GM10847 (cell line): ENCODE data around the gene AHDC1.

Source experiments
- POLR2A ChIP-seq: IDR thresholded peaks from 2 replicates; pipeline ENCODE4 v1.6.1; 2011; ENCODE audit not compliant: insufficient read length; ENCODE audit errors: extremely low read depth

AHDC1 gene

GRCh38 chr1:27588256-27589232 is 15.4 kb downstream of the AHDC1 start:
- no peak for TF ChIP-seq POLR2A

DNA sequence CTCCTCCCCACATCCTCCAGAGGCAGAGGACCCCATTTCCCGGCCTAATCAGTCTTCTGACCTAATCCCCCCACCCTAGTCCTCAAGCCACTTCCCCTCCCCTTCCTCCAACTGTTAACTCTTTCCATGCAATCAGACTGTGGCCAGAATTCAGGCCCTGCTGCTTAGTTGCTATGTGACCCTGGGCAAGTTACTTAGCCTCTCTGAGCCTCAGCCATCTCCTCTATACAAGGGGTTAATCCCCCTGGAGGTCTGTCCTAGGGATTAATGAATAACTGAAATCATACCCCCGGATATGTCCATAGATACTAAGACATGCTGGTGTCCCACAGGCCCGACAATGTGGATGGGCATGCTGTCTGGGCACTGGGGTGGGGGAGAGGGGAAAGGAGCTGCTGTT is 18.3 kb downstream of the AHDC1 start:
- no peak for TF ChIP-seq POLR2A

- TF ChIP-seq POLR2A = no peak
Measured at GRCh38 chr1:27584453-27584852, 19.5 kb downstream of the AHDC1 start.

- no peak for TF ChIP-seq POLR2A
Measured at GRCh38 chr1:27583479-27583878, 20.5 kb downstream of the AHDC1 start.

DNA sequence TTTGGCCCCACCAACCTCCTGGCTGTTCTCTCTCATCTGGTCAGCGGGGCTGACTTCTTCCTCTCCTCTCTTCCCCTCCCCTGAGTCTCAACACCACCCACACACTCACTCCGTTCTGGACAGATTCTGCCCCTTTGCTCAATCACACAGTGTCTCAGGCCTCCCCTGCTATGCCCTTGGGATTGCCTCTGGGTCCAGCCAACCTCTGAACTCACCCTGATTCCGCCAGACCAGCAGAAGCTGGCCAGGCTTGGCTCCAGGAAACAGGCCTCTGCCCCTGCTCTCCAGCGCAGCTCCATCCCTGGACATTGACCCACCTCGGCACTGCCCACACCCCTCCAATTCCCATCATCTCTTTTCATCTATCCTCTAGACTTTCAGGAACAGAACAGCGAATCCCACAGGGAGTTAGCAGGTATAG is 22.1 kb downstream of the AHDC1 start:
- TF ChIP-seq POLR2A = no peak

GRCh38 chr1:27577504-27578188 is 26.3 kb downstream of the AHDC1 start:
- no peak for TF ChIP-seq POLR2A

- TF ChIP-seq POLR2A = no peak
Measured at GRCh38 chr1:27576806-27577227, 27.1 kb downstream of the AHDC1 start.

DNA sequence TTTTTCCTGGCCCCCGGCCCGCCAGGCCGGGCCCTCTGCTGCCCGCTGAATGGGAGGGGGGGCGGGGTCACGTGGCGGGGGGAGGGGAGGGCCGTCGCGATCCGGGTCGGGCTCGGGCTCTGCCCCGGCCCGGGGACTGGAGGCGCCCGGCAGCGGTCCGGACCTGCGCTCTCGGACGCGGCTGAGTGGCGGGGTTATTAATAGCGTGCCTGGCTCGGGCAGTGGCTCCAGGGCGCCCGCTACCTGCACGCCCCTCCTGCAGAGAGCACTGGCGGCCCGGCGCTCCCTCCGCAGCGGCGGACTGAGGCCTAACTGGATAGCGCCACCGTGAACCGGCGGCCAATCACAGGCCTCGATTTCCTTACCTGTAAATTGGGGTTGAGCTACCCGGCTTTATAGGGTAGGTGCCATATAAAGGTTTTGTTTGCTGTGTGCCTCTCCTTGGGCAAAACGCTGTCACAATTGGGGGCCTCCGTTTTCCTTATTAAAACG is 28.1 kb downstream of the AHDC1 start:
- no peak for TF ChIP-seq POLR2A

- no peak for TF ChIP-seq POLR2A
Measured at GRCh38 chr1:27574871-27575831, 28.8 kb downstream of the AHDC1 start.

DNA sequence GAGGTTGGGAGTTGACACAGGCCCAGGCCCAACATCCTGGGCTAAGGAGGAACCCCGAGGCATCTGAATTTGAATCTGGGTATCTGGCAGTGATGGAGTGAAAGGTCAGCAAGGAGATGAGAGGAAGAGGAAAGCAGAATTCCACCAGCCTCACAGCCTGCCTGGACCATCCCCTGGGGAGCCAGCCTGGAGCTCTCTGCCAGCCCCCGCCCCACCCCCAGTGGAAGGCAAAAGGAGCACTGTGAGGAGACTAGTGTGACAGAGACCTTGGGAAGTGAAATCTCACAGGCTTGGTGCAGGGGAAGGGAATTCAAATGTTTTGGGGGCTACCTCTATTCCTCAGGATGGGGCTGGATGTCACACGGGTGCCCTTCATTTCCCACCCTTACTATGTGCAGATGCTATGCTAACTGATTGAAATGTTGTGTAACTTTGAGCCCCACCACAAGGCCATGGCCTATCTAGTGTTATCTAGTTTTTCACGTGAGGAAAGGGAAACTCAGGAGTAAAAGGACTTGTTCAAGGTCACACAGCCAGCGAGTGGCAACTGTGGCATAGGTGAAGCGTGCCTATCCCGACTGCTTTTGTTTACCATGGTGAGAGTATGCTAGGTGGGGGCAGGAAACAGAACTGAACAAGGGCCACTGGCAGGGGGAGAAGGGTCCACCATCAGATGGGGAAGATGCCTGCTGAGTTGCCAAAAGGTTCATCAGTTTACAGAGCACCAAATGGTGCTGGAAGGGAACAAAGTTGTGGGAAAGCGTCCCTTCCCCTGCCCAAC is 29.8 kb downstream of the AHDC1 start:
- no peak for TF ChIP-seq POLR2A

DNA sequence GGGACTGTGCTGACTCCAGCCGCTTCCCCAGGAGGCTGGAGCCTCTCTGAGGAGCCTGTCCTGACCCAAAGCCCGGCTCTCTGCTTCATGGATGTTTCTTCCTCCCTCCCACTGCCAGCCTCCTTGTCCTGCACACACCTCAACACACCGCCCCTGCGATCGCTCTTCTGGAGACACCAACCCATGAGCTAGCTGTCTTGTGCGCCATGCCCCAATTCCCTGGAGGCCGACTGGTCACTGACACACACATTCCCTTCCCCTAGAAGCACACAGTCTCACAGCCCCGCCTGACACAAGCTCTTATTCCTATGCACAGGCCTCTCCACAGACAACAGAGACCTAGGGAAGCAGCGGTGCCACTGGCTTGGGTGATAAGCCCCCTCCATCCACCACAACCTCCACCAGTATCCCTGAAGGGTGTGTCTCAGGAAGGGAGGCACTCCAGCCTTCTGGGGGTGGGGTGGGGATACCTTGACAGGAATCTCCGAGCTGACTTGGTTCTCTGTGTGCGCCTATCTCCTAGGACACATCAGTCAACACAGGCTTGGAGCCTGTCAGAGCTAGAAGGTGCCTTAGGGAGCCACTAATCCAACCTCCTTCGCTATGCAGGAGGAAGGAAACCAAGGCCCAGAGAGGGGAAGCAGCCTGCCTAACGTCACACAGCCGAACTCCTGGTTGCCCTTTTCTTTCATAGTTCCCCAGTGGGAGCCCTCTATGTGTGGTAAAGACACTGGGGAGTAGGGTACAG is 31.1 kb downstream of the AHDC1 start:
- no peak for TF ChIP-seq POLR2A

DNA sequence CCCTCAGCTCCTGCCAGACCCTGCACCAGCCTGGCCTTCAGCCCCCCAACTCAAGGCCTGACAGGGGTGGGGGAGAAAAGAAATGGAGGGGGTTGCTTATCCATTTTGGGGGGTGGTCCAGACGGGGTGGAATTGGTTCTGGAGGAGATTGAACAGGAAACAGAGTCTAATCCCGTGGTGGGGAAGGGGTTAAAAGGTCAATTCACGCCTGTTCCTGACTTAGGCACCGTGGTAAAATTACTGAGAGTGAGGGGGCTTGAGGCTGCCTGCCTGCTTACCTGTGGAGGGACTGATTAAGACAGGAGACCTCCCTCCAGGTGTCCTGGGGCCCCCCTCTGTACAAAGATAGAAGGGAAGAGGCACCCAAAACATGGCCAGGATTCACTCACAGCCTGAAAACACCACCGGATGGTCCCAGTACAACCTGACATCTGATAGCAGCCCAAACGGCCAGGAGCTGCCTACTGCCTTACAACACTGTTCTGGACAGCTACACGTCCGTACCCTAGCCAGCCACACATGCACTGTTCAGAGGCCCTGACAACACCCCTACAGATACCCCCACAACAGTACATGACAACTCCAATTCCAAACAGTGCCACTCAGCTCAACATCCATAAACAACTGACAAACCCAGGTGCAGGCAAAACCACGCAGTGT is 31.8 kb downstream of the AHDC1 start:
- no peak for TF ChIP-seq POLR2A

DNA sequence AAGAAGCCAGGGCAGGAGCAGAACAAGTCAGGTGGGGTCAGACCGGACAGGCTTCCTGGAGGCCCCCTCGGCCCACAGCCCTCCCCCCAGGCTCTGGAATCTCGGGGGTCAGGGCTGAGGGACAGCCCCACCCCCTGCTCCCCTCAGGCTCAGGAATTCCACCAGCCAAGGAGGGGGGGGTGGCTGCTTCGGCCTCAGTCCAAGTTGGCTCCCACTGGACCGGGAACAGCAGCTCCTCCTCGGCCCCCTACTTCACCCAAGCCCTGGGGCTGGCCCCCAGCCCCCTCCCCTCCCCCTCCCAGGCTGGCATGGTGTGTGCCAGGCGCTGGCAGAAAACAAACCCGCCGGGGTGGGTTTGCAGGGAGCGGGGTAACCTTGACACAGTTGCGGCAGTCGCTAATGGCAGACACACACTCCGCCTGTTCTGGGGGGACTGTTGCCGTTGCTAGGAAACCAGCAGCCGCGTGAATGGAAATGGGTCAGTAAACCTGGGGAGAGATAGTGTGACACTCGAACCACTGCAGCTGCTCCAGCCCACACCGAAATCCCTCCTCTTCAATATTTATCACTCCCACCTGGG is 32.4 kb downstream of the AHDC1 start:
- TF ChIP-seq POLR2A = no peak
